ENCODE results near the gene VAX1. TPM values are rescaled to one million over a fixed set of nuclear protein-coding genes. Genes with fewer than 3 reads are reported as not detected.

VAX1 gene
- polyA plus RNA-seq, 3 donors: not detected

Other genes starting within 250 kb of the VAX1 start
- 10 to 100 TPM; 19.1 to 24.3 (median 21.7) TPM for gene SHTN1, start 133.1 kb downstream of the VAX1 start, polyA plus RNA-seq (ENCODE audit: insufficient read length in 3 of 3)
- gene KCNK18, start 59.2 kb upstream of the VAX1 start, polyA plus RNA-seq (ENCODE audit: insufficient read length in 3 of 3): not detected
- 1 to 10 TPM; 1.1 to 1.4 (median 1.2) TPM for gene SLC18A2, start 102.8 kb upstream of the VAX1 start, polyA plus RNA-seq (ENCODE audit: insufficient read length in 3 of 3)
- 10 to 100 TPM; 34.4 to 41.4 (median 37.3) TPM for gene PDZD8, start 237.2 kb upstream of the VAX1 start, polyA plus RNA-seq (ENCODE audit: insufficient read length in 3 of 3)